ENCODE results near the gene C11orf97. TPM values are rescaled to one million over a fixed set of nuclear protein-coding genes. Genes with fewer than 3 reads are reported as not detected.
"Not testable (repeated sequence)": the region's sequence is repeated elsewhere in the genome, so short reads cannot be mapped to it uniquely, and the experiment has no call there.

The C11orf97 gene
- total RNA-seq, 2 donors from 2014 or later = not detected

DNA sequence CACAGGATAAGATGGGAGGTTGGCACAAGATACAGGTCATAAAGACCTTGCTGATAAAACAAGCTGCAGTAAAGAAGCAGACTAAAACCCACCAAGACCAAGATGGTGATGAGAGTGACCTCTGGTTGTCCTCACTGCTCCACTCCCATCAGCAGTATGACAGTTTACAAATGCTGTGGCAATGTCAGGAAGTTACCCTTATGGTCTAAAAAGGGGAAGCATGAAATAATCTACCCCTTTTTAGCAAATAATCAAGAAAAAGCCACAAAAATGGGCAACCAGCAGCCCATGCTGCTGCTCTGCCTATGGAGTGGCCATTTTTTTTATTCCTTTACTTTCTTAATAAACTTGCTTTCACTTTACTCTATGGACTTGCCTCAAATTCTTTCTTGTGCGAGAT lies 46.2 kb downstream of the C11orf97 start:
- no peak overlapping the region for H3K27ac Mint-ChIP-seq
- no peaks in the 10 kb centered on the region for H3K27me3 Mint-ChIP-seq
- H3K4me3 Mint-ChIP-seq = no peak overlapping the region
- H3K9me3 Mint-ChIP-seq = no peaks in the 10 kb centered on the region
- no peaks in the 10 kb centered on the region for H3K4me1 Mint-ChIP-seq
- no peaks in the 10 kb centered on the region for H3K36me3 Mint-ChIP-seq (ENCODE audit: low read depth)
- ATAC-seq (replicated peaks) = no peak

DNA sequence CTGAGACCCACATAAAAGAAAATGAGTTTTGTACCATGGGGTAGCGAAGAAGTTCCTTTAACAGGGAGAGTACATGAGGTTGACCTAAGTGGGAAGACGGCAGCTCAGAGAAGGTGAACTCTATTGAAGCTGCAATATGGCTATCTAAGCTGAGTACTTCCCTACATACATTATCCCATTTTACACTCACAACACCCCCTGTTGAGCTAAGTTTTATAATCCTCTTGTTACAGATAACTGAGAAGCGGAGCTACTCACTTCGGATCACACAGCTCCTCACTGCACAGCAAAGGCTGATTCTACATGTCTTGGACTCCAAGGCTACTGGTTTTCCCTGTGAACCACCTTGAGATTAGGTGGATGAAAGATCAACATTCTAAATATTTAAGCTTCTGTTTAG lies 46.7 kb downstream of the C11orf97 start:
- Mint-ChIP-seq H3K27me3 (no peaks in the 10 kb centered on the region), H3K4me1 (no peaks in the 10 kb centered on the region), H3K36me3 (ENCODE audit: low read depth) (no peaks in the 10 kb centered on the region), H3K9me3 (no peaks in the 10 kb centered on the region), H3K4me3 (no peak overlapping the region), H3K27ac (no peak overlapping the region)
- no peak for ATAC-seq (replicated peaks)

DNA sequence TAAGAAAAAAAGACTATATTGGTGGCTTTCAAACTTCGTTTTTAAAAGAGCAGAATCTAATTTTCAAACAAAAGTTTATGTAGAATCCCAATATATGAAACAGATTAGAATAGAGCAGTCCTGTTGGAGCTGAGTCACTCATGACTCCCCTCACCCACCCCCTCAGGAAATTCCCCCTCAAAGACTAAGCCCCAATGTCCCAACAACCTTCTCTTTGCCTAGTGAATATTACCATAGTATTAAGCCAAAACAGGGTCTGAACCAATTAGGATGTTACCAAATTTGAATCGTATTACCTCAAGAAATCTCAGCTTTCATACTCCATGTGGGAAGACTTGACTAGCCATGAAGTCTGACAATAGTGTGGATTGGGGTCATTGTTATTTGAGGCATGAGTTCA lies 47.1 kb downstream of the C11orf97 start:
- Mint-ChIP-seq H3K36me3 (ENCODE audit: low read depth) (no peaks in the 10 kb centered on the region), H3K4me1 (no peaks in the 10 kb centered on the region), H3K4me3 (no peak overlapping the region), H3K9me3 (no peaks in the 10 kb centered on the region), H3K27me3 (no peaks in the 10 kb centered on the region), H3K27ac (no peak overlapping the region)
- no peak for ATAC-seq (replicated peaks)

DNA sequence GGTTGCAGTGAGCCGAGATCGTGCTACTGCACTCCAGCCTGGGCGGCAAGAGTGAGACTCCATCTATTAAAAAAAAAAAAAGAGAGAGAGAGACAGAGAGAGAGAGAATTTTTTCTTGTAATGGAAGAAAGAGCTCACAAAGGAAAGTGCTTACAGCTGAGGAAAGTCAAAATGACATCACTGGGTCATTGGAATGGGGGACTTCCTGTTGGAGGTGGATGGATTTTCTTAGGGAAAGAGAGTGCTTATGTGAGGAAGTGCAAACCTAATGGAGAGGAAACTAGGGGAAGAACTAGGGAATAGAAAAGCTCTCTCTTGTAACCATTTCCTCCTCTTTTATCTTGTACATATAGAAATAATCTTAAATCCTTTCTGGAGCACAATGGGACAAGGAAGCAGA lies 48.6 kb downstream of the C11orf97 start:
- Mint-ChIP-seq H3K27me3 (no peaks in the 10 kb centered on the region), H3K27ac (no peak overlapping the region), H3K36me3 (ENCODE audit: low read depth) (no peaks in the 10 kb centered on the region), H3K4me3 (no peak overlapping the region), H3K4me1 (no peaks in the 10 kb centered on the region), H3K9me3 (no peaks in the 10 kb centered on the region)
- no peak for ATAC-seq (replicated peaks)

DNA sequence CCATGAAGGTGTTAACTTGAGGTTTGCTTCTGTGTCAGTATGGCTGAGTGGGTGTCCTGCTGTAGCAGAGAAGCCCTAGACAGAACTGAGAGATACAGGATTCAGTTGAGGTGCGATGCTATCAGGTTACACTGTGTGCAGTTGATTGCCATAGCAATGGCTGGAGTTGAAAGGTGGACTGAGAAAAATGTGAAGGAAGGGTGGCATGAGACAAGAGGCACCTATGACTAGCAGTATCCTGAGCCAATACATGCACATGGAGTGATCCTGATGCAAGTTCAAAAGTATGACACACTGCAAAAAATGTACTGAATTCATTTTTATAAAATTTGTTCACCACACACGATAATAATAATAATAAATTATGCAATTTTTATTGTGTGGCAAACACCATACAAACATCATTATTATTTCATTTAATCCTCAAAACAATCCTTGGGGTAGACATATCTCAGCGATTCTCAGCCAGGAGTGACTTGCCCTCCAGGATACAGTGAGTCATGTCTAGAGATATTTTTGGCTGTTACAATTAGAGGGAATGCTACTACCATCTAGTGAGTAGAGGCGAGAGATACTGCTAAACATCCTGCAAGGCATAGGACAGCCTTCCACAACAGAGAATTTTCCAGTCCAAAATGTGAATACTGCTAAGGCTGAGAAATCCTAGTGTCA lies 51.1 kb downstream of the C11orf97 start:
- no peak overlapping the region for H3K4me3 Mint-ChIP-seq
- H3K27ac Mint-ChIP-seq = no peak overlapping the region
- no peaks in the 10 kb centered on the region for H3K36me3 Mint-ChIP-seq (ENCODE audit: low read depth)
- ATAC-seq (replicated peaks) = no peak
- no peaks in the 10 kb centered on the region for H3K4me1 Mint-ChIP-seq
- H3K27me3 Mint-ChIP-seq = no peaks in the 10 kb centered on the region
- no peaks in the 10 kb centered on the region for H3K9me3 Mint-ChIP-seq

DNA sequence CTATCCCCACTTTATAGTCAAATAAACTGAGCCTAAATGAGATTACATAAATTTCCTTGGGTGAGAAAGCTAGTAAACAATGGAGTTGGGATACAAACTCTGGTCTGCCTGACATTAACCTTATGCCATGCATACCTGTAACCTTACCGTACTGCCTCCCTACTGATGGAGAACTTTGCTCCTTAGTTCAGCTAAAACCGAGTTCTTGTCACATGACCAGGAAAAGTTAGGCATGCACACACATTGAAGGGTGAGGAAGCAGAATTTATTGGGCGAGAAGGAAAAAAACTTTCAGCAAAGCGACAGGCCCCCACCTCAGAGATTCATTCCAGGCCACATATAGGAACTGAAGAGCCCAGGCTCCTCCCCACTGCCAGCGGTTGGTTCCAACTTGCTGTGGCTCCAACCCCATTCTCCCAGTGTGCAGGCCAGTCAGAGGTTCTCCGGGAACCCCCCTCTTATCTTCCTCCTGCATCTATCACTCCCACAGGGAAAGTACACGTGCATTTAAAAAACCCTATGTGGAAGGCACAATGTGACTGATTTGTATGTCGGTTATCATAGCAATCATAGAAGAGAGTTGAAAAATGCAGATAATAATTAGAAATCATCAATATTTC lies 51.7 kb downstream of the C11orf97 start:
- no peak for ATAC-seq (replicated peaks)
- Mint-ChIP-seq H3K4me1 (no peaks in the 10 kb centered on the region), H3K36me3 (ENCODE audit: low read depth) (no peaks in the 10 kb centered on the region), H3K27me3 (no peaks in the 10 kb centered on the region), H3K27ac (no peak overlapping the region), H3K9me3 (no peaks in the 10 kb centered on the region), H3K4me3 (no peak overlapping the region)

DNA sequence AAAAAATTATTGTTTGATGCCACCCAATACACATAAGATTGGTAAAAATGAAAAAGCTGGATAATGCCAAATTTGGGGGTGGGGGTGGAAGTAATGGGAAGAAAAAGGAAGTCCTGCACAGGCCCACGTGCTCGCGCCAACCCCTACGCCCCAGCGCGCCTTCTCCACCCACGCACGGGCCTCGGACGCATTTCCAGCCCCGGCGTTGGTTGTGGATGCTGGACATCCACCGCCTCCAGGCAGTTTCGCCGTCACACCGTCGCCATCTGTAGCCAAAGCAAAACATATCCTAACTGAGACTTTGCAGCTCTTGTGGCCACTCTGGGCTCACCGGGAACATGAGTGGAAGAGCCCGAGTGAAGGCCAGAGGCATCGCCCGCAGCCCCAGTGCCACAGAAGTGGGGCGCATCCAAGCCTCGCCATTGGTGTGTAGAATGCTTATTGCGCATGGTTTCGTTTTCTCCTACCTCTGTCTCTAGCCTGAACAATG lies 55.0 kb downstream of the C11orf97 start, which contains the start of gene PIWIL4:
Gene PIWIL4, plus strand, starts transcription at position 188 of the 490 bp plus-strand sequence. Its CDS starts 151 bp downstream, at position 339.
- no peaks in the 10 kb centered on the region for H3K4me1 Mint-ChIP-seq
- no peak within 1 kb of the TSS for H3K4me3 Mint-ChIP-seq
- no peaks in the 10 kb centered on the region for H3K27me3 Mint-ChIP-seq
- H3K27ac Mint-ChIP-seq = no peak within 1 kb of the TSS
- H3K9me3 Mint-ChIP-seq = no peaks in the 10 kb centered on the region
- H3K36me3 Mint-ChIP-seq (ENCODE audit: low read depth) = no peaks in the 10 kb centered on the region
- no peak for ATAC-seq (replicated peaks)

DNA sequence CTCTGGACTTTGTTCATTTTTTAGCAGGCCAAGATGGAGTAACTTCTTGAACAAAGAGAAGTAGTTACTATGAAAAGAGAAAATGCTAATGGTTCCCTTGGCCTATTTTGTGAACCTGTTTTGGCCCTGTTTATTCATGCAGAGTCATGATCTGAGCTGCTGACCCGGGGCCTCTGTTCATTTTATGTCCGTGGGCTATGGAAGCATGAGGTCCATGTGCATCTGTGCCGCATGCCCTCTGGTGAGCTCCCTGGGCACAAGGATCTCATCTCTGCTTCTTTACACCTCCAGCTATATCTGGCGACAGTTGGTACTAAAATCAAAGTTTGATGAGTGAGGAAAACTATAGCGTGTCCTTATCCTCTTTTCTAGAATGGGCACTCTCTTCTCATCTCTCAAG lies 55.9 kb downstream of the C11orf97 start:
- Mint-ChIP-seq H3K9me3 (no peaks in the 10 kb centered on the region), H3K4me3 (no peak overlapping the region), H3K36me3 (ENCODE audit: low read depth) (no peaks in the 10 kb centered on the region), H3K27ac (no peak overlapping the region), H3K27me3 (no peaks in the 10 kb centered on the region), H3K4me1 (no peaks in the 10 kb centered on the region)
- no peak for ATAC-seq (replicated peaks)

DNA sequence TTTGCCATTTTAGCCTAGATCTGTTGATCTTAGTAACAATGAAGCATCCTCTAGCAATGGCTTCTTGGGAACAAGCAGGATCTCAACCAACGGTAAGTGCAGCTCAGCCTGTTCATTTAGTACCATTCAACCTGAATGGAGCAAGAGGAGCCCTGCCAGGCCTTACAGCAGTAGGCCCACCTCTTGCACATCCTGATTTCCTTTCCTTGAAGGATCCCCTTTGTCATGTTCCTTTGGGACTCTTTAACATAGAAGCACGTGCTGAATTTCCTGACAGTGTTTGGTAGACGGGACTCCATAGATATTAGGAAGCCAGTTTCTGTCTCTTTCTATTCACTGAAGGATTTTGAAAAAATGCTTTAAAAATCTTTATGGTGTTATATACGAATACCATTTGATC lies 56.5 kb downstream of the C11orf97 start:
- H3K9me3 Mint-ChIP-seq = no peaks in the 10 kb centered on the region
- ATAC-seq (replicated peaks) = no peak
- H3K4me3 Mint-ChIP-seq = no peak overlapping the region
- no peak overlapping the region for H3K27ac Mint-ChIP-seq
- H3K36me3 Mint-ChIP-seq (ENCODE audit: low read depth) = no peaks in the 10 kb centered on the region
- no peaks in the 10 kb centered on the region for H3K27me3 Mint-ChIP-seq
- no peaks in the 10 kb centered on the region for H3K4me1 Mint-ChIP-seq

DNA sequence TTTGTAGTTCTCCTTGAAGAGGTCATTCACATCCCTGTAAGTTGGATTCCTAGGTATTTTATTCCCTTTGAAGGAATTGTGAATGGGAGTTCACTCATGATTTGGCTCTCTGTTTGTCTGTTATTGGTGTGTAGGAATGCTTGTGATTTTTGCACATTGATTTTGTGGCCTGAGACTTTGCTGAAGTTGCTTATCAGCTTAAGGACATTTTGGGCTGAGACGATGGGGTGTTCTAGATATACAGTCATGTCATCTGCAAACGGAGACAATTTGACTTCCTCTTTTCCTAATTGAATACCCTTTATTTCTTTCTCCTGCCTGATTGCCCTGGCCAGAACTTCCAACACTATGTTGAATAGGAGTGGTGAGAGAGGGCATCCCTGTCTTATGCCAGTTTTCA lies 60.7 kb downstream of the C11orf97 start:
- H3K27ac Mint-ChIP-seq; H3K36me3 Mint-ChIP-seq (ENCODE audit: low read depth); H3K27me3 Mint-ChIP-seq; ATAC-seq (replicated peaks); H3K4me3 Mint-ChIP-seq; H3K4me1 Mint-ChIP-seq; H3K9me3 Mint-ChIP-seq: not testable (repeated sequence)

DNA sequence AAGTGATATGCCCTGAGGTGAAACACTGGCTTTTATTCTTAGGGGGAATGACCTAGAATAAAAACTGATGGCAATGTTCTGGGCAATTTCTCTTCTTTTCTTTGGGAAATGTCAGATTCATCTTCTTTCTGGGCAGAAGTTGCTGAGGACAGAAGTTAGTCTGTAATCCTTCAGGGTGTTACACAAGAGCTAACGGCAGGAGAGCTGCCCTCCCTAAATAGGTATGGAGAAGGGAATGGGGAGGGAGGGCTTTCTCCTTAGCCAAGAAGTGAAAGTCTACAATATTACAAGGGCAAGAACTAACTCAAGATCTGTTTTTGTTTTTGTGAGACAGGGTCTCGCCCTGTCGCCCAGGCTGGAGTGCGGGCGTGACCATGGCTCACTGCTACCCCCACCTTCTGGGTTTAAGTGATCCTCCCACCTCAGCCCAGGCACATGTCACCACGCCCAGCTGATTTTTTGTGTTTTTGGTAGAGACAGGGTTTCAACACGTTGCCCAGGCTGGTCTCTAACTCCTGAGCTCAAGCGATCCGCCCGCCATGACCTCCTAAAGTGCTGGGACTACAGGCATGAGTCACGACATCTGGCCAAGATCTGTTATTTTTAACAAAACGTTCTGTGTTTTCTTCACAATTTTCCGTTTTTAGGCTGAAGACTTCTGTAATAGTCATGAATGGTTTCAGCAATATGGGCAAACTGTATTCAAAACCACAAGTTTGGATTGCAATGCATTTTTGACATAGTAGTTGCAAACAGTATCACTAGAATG lies 62.1 kb downstream of the C11orf97 start:
- H3K9me3 Mint-ChIP-seq = no peaks in the 10 kb centered on the region
- no peak for ATAC-seq (replicated peaks)
- no peaks in the 10 kb centered on the region for H3K4me1 Mint-ChIP-seq
- no peak overlapping the region for H3K4me3 Mint-ChIP-seq
- no peaks in the 10 kb centered on the region for H3K27me3 Mint-ChIP-seq
- no peak overlapping the region for H3K27ac Mint-ChIP-seq
- no peaks in the 10 kb centered on the region for H3K36me3 Mint-ChIP-seq (ENCODE audit: low read depth)

DNA sequence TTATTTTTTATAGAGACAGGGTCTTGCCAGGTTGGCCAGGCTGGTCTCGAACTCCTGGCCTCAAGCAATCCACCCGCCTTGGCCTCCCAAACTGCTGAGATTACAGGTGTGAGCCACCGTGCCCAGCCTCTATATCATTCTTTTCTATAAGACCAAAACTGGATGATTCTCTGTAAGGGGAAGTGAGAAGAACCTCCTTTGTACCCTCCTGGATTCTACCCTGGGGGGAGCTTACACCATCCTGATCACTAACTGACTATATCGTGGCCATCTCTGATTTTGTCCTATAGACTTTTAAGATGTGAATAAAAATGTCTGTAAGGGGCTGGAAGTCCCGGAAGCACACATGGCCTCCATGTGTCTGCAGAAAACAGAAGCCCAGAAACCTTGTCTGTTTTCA lies 64.0 kb downstream of the C11orf97 start:
- peaks cover 3% of the 10 kb centered on the region for H3K27me3 Mint-ChIP-seq

DNA sequence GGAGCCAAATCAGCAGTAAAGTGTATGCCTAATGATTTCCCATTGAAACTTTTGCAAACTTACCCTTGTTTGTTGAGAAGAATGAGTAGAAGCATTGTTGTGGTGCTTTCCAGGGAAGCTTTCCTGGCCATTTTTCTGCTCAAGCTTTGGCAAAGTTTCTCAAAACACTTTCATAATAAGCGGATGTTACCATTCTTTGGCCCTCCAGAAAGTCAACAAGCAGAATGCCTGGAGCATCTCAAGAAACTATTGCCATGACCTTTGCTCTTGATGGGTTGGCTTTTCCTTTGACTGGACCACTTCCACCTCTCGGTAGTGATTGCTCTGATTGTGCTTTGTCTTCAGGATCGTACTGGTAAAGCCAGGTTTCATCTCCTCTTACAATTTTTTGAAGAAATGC lies 65.6 kb downstream of the C11orf97 start:
- no peaks in the 10 kb centered on the region for H3K9me3 Mint-ChIP-seq
- no peak overlapping the region for H3K27ac Mint-ChIP-seq
- H3K27me3 Mint-ChIP-seq = peaks cover 4% of the 10 kb centered on the region
- ATAC-seq (replicated peaks) = no peak
- no peaks in the 10 kb centered on the region for H3K4me1 Mint-ChIP-seq
- no peaks in the 10 kb centered on the region for H3K36me3 Mint-ChIP-seq (ENCODE audit: low read depth)
- no peak overlapping the region for H3K4me3 Mint-ChIP-seq

More for the DNA sequence above, 64.0 kb downstream of the C11orf97 start:
- no peaks in the 10 kb centered on the region for H3K4me1 Mint-ChIP-seq
- H3K4me3 Mint-ChIP-seq = no peak overlapping the region
- no peak overlapping the region for H3K27ac Mint-ChIP-seq
- no peak for ATAC-seq (replicated peaks)
- H3K36me3 Mint-ChIP-seq (ENCODE audit: low read depth) = no peaks in the 10 kb centered on the region
- H3K9me3 Mint-ChIP-seq = no peaks in the 10 kb centered on the region

Measured in activated T-helper 17 cell treated with anti-CD3 and anti-CD28 coated beads, Interleukin-2, amount 50 U/mL, for 72 hours (primary cell).